Neural progenitor cell (in vitro differentiated cells): ENCODE results near the gene SCN1A. TPM values are rescaled to one million over a fixed set of nuclear protein-coding genes. Genes with fewer than 3 reads are reported as not detected.

Experiments
- DNase-seq: peaks from one replicate; pipeline ENCODE4 v3.0.0-alpha.2; 2016; ENCODE audit warnings: low spot score
- H2AFZ ChIP-seq: fragments of 200-600 bp; sonication (generic); replicated peaks from 2 replicates; pipeline ENCODE4 v1.6.1; 2016; ENCODE audit warnings: antibody characterized with exemption
- H3F3A ChIP-seq: fragments of 200-600 bp; sonication (generic); 2 replicates; pipeline ENCODE4 v1.6.1; 2016; ENCODE audit warnings: antibody characterized with exemption, low read depth
- H3K27ac ChIP-seq: fragments of 200-600 bp; sonication (generic); 2 replicates; pipeline ENCODE4 v1.5.1; 2016; ENCODE audit warnings: mild to moderate bottlenecking
- H3K27me3 ChIP-seq: fragments of 200-600 bp; sonication (generic); 2 replicates; pipeline ENCODE4 v1.6.1; 2016; ENCODE audit warnings: mild to moderate bottlenecking, moderate library complexity
- H3K36me3 ChIP-seq: fragments of 200-600 bp; sonication (generic); 2 replicates; pipeline ENCODE4 v1.5.1; 2016
- H3K4me1 ChIP-seq: fragments of 200-600 bp; sonication (generic); 2 replicates; pipeline ENCODE4 v1.6.1; 2016; ENCODE audit warnings: mixed run types
- H3K4me2 ChIP-seq: fragments of 200-600 bp; sonication (generic); 2 replicates; pipeline ENCODE4 v1.6.1; 2016
- H3K4me3 ChIP-seq: fragments of 200-600 bp; sonication (generic); 2 replicates; pipeline ENCODE4 v1.5.1; 2016
- H3K79me2 ChIP-seq: fragments of 200-600 bp; sonication (generic); 2 replicates; pipeline ENCODE4 v1.6.1; 2016; ENCODE audit warnings: low read depth
- H3K9ac ChIP-seq: fragments of 200-600 bp; sonication (generic); 2 replicates; pipeline ENCODE4 v1.6.1; 2016
- H3K9me3 ChIP-seq: fragments of 200-600 bp; sonication (generic); 2 replicates; pipeline ENCODE4 v1.5.1; 2016; ENCODE audit warnings: low read depth
- H4K20me1 ChIP-seq: fragments of 200-600 bp; sonication (generic); 2 replicates; pipeline ENCODE4 v1.6.1; 2016; ENCODE audit warnings: low read depth
- H3K27ac Mint-ChIP-seq: 3 replicates; pipeline ENCODE4 v1.8.0; 2021; ENCODE audit warnings: mixed read lengths
- H3K27me3 Mint-ChIP-seq: 2 replicates; pipeline ENCODE4 v1.8.0; 2022; ENCODE audit warnings: low read depth, mild to moderate bottlenecking, inconsistent platforms, moderate library complexity, mixed read lengths; ENCODE audit not compliant: insufficient read depth
- H3K36me3 Mint-ChIP-seq: 3 replicates; pipeline ENCODE4 v1.8.0; 2021; ENCODE audit warnings: mixed read lengths
- H3K4me1 Mint-ChIP-seq: 3 replicates; pipeline ENCODE4 v1.8.0; 2021; ENCODE audit warnings: mixed read lengths
- H3K4me3 Mint-ChIP-seq: 3 replicates; pipeline ENCODE4 v1.8.0; 2021; ENCODE audit warnings: mild to moderate bottlenecking, moderate library complexity, mixed read lengths
- H3K9me3 Mint-ChIP-seq: 3 replicates; pipeline ENCODE4 v1.8.0; 2020; ENCODE audit warnings: mixed read lengths
- CTCF ChIP-seq: fragments of 200-600 bp; sonication (generic); IDR thresholded peaks from 2 replicates; pipeline ENCODE4 v1.5.1; 2017; ENCODE audit warnings: antibody characterized with exemption, mild to moderate bottlenecking
- EZH2 ChIP-seq: fragments of 200-600 bp; sonication (generic); IDR thresholded peaks from 2 replicates; pipeline ENCODE4 v1.6.1; 2017; ENCODE audit warnings: antibody characterized with exemption, mild to moderate bottlenecking, moderate library complexity
- EZH2phosphoT487 ChIP-seq: fragments of 200-600 bp; sonication (generic); IDR thresholded peaks from 2 replicates; pipeline ENCODE4 v1.6.1; 2017; ENCODE audit warnings: antibody characterized with exemption
- total RNA-seq: library from RNA; depleted of rRNA; stranded (reverse); fragments of >200 nt; gene quantifications from 2 replicates; pipeline ENCODE4 v1.2.3, GENCODE V29; 2015; ENCODE audit warnings: low replicate concordance

Gene SCN1A
- total RNA-seq, 1 donor from 2014 or later: 2.7 TPM

- Mint-ChIP-seq H3K27ac (no peak overlapping the region), H3K36me3 (no peaks in the 10 kb centered on the region), H3K27me3 (no peaks in the 10 kb centered on the region), H3K4me3 (no peak overlapping the region), H3K4me1 (no peaks in the 10 kb centered on the region), H3K9me3 (no peaks in the 10 kb centered on the region)
- Histone ChIP-seq H3K79me2 (no peaks in the 10 kb centered on the region), H2AFZ (no peak overlapping the region), H3F3A (no peaks in the 10 kb centered on the region), H3K27me3 (no peaks in the 10 kb centered on the region), H3K36me3 (no peaks in the 10 kb centered on the region), H3K9me3 (no peaks in the 10 kb centered on the region), H3K4me1 (no peaks in the 10 kb centered on the region), H4K20me1 (no peaks in the 10 kb centered on the region), H3K9ac (no peak overlapping the region), H3K4me3 (no peak overlapping the region), H3K27ac (no peak overlapping the region), H3K4me2 (no peak overlapping the region)
- TF ChIP-seq CTCF: no peak
- no peak for TF ChIP-seq EZH2
- no peak for TF ChIP-seq EZH2phosphoT487
- no peak for DNase-seq
Measured at GRCh38 chr2:166155589-166155988, 27.8 kb upstream of the SCN1A start.

DNA sequence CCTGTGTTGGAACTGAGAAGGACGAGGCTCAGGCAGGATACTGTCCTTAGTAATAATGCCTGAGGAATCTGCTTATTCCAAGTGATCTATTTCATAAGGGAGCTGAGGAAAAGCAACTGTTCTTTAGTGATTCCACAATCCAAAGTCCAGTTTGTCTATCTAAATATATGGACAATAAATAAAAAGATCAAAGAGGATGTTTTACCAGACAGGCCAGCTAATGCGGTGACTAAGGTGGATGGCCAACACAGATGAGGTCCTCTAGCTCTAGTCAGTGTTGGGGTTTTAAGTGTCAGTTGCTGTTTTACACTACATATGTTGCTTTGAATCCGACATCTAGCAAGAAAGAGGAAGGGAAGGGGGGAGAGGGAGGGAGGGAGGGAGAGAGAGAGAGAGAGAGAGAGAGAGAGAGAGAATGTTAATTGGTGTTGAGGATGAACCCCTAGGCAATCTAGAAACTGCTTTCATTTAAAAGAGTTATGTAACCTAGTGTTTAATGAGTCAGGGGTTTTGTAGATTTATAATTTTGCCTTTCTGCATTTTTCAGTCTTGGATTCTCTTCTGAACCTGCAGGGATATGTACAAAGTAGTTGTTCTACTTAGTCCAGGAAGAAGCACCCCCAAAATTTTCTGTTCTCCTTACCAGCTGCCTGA lies 27.0 kb upstream of the SCN1A start:
- TF ChIP-seq CTCF (no peak), EZH2 (no peak), EZH2phosphoT487 (no peak)

DNA sequence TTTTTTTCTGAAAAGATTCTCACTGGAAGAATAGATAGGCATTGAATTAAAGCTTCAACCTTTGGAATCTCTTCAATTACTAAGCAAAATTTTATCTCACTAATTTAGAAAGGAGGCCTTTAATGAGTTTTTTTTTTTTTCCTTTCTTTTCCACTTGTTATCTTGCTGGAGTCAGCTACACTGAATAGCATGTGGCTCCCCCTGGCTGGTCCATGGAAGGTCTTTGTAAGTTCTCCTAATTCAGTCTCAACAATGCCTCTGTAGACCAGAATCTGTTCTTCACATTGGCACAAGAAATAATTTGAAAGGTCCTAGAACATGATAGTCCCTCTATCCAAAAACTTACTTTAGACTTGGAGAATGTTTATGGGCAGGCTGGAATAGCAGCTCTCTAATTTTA lies 24.2 kb upstream of the SCN1A start:
- no peak for TF ChIP-seq CTCF
- no peak for TF ChIP-seq EZH2
- TF ChIP-seq EZH2phosphoT487: no peak
- no peak overlapping the region for H2AFZ ChIP-seq
- Mint-ChIP-seq H3K27me3 (peaks cover 2% of the 10 kb centered on the region), H3K36me3 (no peaks in the 10 kb centered on the region), H3K4me3 (no peak overlapping the region), H3K4me1 (peaks cover 4% of the 10 kb centered on the region), H3K27ac (no peak overlapping the region), H3K9me3 (no peaks in the 10 kb centered on the region)
- no peaks in the 10 kb centered on the region for H3K27me3 ChIP-seq
- H3K36me3 ChIP-seq: no peaks in the 10 kb centered on the region
- H3K4me2 ChIP-seq: no peak overlapping the region
- H3K4me1 ChIP-seq: no peaks in the 10 kb centered on the region
- H3K79me2 ChIP-seq: no peaks in the 10 kb centered on the region
- H3K9ac ChIP-seq: no peak overlapping the region
- H3F3A ChIP-seq: no peaks in the 10 kb centered on the region
- DNase-seq: no peak
- H3K4me3 ChIP-seq: no peak overlapping the region
- no peaks in the 10 kb centered on the region for H3K9me3 ChIP-seq
- no peaks in the 10 kb centered on the region for H4K20me1 ChIP-seq
- H3K27ac ChIP-seq: no peak overlapping the region

More for the DNA sequence above, 27.0 kb upstream of the SCN1A start:
- no peak overlapping the region for H3K4me3 Mint-ChIP-seq
- H3K36me3 Mint-ChIP-seq: no peaks in the 10 kb centered on the region
- H3K36me3 ChIP-seq: no peaks in the 10 kb centered on the region
- no peaks in the 10 kb centered on the region for H3K27me3 Mint-ChIP-seq
- no peak overlapping the region for H3K4me3 ChIP-seq
- H3K4me1 ChIP-seq: no peaks in the 10 kb centered on the region
- no peak overlapping the region for H3K9ac ChIP-seq
- H4K20me1 ChIP-seq: no peaks in the 10 kb centered on the region
- no peaks in the 10 kb centered on the region for H3K9me3 Mint-ChIP-seq
- H3K4me2 ChIP-seq: no peak overlapping the region
- no peaks in the 10 kb centered on the region for H3K4me1 Mint-ChIP-seq
- H3K9me3 ChIP-seq: no peaks in the 10 kb centered on the region
- no peaks in the 10 kb centered on the region for H3F3A ChIP-seq
- no peaks in the 10 kb centered on the region for H3K27me3 ChIP-seq
- H3K27ac ChIP-seq: no peak overlapping the region
- no peak overlapping the region for H3K27ac Mint-ChIP-seq
- H2AFZ ChIP-seq: no peak overlapping the region
- no peak for DNase-seq
- no peaks in the 10 kb centered on the region for H3K79me2 ChIP-seq
